Heart left ventricle (tissue), 11 donors: Measurements from ENCODE around the gene ADAM19. TPM values are rescaled to one million over a fixed set of nuclear protein-coding genes. Genes with fewer than 3 reads are reported as not detected.

Experiments used
- polyA plus RNA-seq, 2 donors: library from polyadenylated mRNA; stranded (reverse); fragments of 200-250 nt; gene quantifications; one replicate each; pipeline ENCODE4 v1.2.3, GENCODE V29; 2013
- total RNA-seq, 9 donors: library from RNA; depleted of rRNA in 2 of 9; stranded (reverse); fragments of >200 nt in 2 of 9; fragmentation: NEBNext Ultra II Directional in 3 of 9; extraction: Animal tissue kit (Norgen Biotek cat#: 25700) in 3 of 9; gene quantifications; one replicate each; pipeline versions ENCODE4 v1.1.0 to v1.2.4, GENCODE V29; 2016 to 2023
- donor health status: ischemic (EF 13 %, LVEDD 7.1; RV severe dilation, severe dysfunction).
- donor health status: healthy with polysubstance abuse.
- donor health status: DM: no; HTN: yes; CAD: no.
- donor health status: DM: no; HTN: no; CAD: no.
- donor health status: ischemic (EF 25% LVEDD 5.7; RV mildly dilated, moderate dysfunction).
- donor health status: healthy.
- donor health status: DM: yes; HTN: yes; CAD: no.
- donor health status: PGD.
- donor health status: nonischemic (EF 23%, LVEDD 6.1; RV moderate dilation, normal function).

ADAM19 gene
- total and polyA plus RNA-seq, 11 donors: 6.5 to 47.6 (median 19.0) TPM

Other genes starting within 250 kb of the ADAM19 start
- gene NIPAL4, start 115.6 kb downstream of the ADAM19 start, total RNA-seq: under 1 TPM in 3 of 9 donors, not detected in 6; 0.07 to 0.33 (median 0.12) TPM
- under 1 TPM in 1 of 2 donors, not detected in 1; 0.68 TPM for gene NIPAL4, start 115.6 kb downstream of the ADAM19 start, polyA plus RNA-seq
- under 1 TPM in 4 of 9 donors, not detected in 5; 0.11 to 0.48 (median 0.19) TPM for gene SOX30, start 76.7 kb upstream of the ADAM19 start, total RNA-seq
- gene SOX30, start 76.7 kb upstream of the ADAM19 start, polyA plus RNA-seq: under 1 TPM; 0.08 to 0.11 TPM
- gene C5orf52, start 95.8 kb upstream of the ADAM19 start, total RNA-seq: not detected
- gene C5orf52, start 95.8 kb upstream of the ADAM19 start, polyA plus RNA-seq: not detected
- 1 to 10 TPM; 3.7 to 8.5 (median 5.0) TPM for gene THG1L, start 155.6 kb upstream of the ADAM19 start, total RNA-seq
- 1 to 10 TPM; 5.4 to 7.5 TPM for gene THG1L, start 155.6 kb upstream of the ADAM19 start, polyA plus RNA-seq
- 1 to 10 TPM in 8 of 9 donors, under 1 TPM in 1; 0.97 to 3.1 (median 1.9) TPM for gene LSM11, start 167.9 kb upstream of the ADAM19 start, total RNA-seq
- 1 to 10 TPM in 1 of 2 donors, under 1 TPM in 1; 0.42 to 2.9 TPM for gene LSM11, start 167.9 kb upstream of the ADAM19 start, polyA plus RNA-seq